ENCODE data around the gene TAS1R2.
A peak's percentile ranks its signal among the peaks of the same experiment; 100 is the strongest.

The TAS1R2 gene

DNA sequence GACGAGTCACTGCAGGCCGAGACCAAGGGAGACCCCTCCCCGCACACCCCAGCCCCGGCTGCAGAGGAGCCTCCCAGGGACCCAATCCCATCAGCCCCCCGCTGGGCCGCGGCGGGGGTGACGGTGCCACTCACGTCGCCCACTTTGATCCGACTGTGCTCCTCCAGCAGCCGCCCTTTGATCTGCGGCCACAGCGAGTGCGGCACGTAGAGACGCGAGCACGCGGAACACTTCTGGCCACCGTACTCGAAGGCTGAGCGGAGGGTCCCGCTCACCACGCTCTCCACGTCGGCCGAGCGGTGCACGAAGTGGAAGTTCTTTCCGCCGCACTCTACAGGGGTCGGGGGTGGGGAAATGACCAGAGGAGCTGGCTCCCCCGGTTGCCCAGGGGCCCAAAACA is 17.8 kb upstream of the TAS1R2 start:
- no peak for DNase-seq (ENCODE audit: low read depth, low spot score)
- CTCF ChIA-PET: interaction anchor here (0.6 to 5.2 kb wide), 5 partner anchors 11 to 321 kb away, joined by 3 to 93 read pairs (median 4); no protein-coding TSS in a partner anchor
- POLR2A ChIA-PET: no interaction called here
- H3K4me3 ChIP-seq (ENCODE audit: low read depth, low read length): no peak overlapping the region
- no peak for TF ChIP-seq CTCF (IDR thresholded peaks at IDR 0.05; ENCODE audit: insufficient read depth, low read length, missing control alignments)

- POLR2A ChIA-PET: no interaction called here
- DNase-seq (ENCODE audit: low read depth, low spot score): no peak
- H3K4me3 ChIP-seq (ENCODE audit: low read depth, low read length): no peak overlapping the region
- CTCF ChIA-PET: interaction anchor here (0.9 to 6.0 kb wide), 8 partner anchors 10 to 279 kb away, joined by 3 to 95 read pairs (median 9); no protein-coding TSS in a partner anchor
- no peak for TF ChIP-seq CTCF (IDR thresholded peaks at IDR 0.05; ENCODE audit: insufficient read depth, low read length, missing control alignments)
Observed at GRCh38 chr1:18876210-18876609, 16.8 kb upstream of the TAS1R2 start.

DNA sequence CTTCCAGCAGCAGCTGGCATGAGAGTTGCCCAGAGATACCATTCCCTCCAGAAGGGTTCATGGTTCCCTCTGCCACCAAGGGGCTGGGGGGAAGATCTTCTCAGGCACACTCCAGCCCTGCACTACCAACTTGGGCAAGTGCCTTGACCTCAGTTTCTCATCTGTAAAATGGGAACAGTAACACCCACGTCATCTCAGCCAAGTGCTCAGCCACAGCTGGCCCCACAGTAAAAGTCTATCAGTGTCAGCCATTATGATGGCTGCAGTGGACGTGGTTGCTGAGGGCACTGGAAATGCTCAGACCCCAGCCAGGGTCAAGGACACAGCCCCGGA is 16.3 kb upstream of the TAS1R2 start:
- TF ChIP-seq CTCF (IDR thresholded peaks at IDR 0.05; ENCODE audit: insufficient read depth, low read length, missing control alignments): no peak
- ChIA-PET CTCF (interaction anchor here (0.8 to 6.0 kb wide), 18 partner anchors 9 to 320 kb away, joined by 3 to 95 read pairs (median 4); no protein-coding TSS in a partner anchor), POLR2A (no interaction called here)
- no peak overlapping the region for H3K4me3 ChIP-seq (ENCODE audit: low read depth, low read length)
- DNase-seq (ENCODE audit: low read depth, low spot score): no peak

- no peak overlapping the region for H3K4me3 ChIP-seq (ENCODE audit: low read depth, low read length)
- DNase-seq (ENCODE audit: low read depth, low spot score): peak; percentile 34
- peak; percentile 97 for TF ChIP-seq CTCF (IDR thresholded peaks at IDR 0.05; ENCODE audit: insufficient read depth, low read length, missing control alignments)
- ChIA-PET CTCF (interaction anchor here (0.6 to 6.0 kb wide), 23 partner anchors 9 to 1592 kb away, joined by 3 to 95 read pairs (median 4); partner anchors contain the start of gene ALDH4A1), POLR2A (no interaction called here)
Observed at GRCh38 chr1:18875107-18875795, 15.8 kb upstream of the TAS1R2 start.

DNA sequence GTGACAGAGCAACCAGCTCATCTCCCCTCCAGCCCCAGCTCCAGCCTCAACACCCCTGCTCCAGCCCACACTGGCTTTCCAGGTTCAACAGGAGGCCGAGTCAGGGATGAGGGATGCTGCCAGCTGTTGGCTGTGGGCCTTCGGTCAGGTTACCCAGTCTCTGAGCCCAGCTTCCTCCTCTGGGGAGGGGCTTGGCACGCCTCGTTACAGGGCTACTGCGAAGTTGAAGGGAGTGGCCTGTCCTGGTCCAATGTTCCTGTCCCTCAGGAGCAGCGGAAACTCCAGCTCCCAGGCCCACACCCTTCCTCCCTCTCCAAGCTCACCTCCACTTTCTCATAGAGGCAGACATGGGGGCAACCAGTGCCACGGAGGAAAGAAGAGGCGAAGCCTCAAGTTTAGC is 15.1 kb upstream of the TAS1R2 start:
- ChIA-PET CTCF (interaction anchor here (0.6 to 6.0 kb wide), 21 partner anchors 8 to 1593 kb away, joined by 3 to 95 read pairs (median 4); partner anchors contain the start of gene ALDH4A1), POLR2A (no interaction called here)

More for the DNA sequence above, 15.1 kb upstream of the TAS1R2 start:
- H3K4me3 ChIP-seq (ENCODE audit: low read depth, low read length): no peak overlapping the region
- DNase-seq (ENCODE audit: low read depth, low spot score): no peak
- TF ChIP-seq CTCF (IDR thresholded peaks at IDR 0.05; ENCODE audit: insufficient read depth, low read length, missing control alignments): no peak

All from AG04449 (cell line).